A673 (cell line): Measurements from ENCODE around the gene ALPK3. TPM values are rescaled to one million over a fixed set of nuclear protein-coding genes. Genes with fewer than 3 reads are reported as not detected.

Source experiments
- BruUV-seq: library from RNA; stranded (reverse); fragments of 400-500 nt; replicated peaks from 2 replicates; lab custom pipeline; 2021; lab: Mats Ljungman, UMichigan
- CTCF ChIA-PET: fragments of 300-600 bp; sonication (Branson Sonifier 250); formaldehyde crosslinking; loops from one replicate; lab custom pipeline; 2022; ENCODE audit warnings: antibody characterized with exemption; lab: Charles Lee
- POLR2A ChIA-PET: fragments of 300-600 bp; sonication (Branson Sonifier 250); formaldehyde crosslinking; loops from one replicate; lab custom pipeline; 2022; ENCODE audit warnings: antibody characterized with exemption; ENCODE audit not compliant: low non-redundant PET; lab: Charles Lee
- DNase-seq: peaks from one replicate; pipeline ENCODE4 v3.0.0-alpha.2; 2015; ENCODE audit warnings: low spot score
- H3K27ac ChIP-seq: fragments of 200-600 bp; sonication (generic); 2 replicates; pipeline ENCODE4 v1.5.1; 2016; ENCODE audit warnings: mixed run types, low read depth, mild to moderate bottlenecking, mixed read lengths, antibody characterized with exemption, low read length; ENCODE audit not compliant: poor library complexity, severe bottlenecking
- H3K27me3 ChIP-seq: fragments of 200-600 bp; sonication (generic); replicated peaks from 2 replicates; pipeline ENCODE4 v1.6.1; 2017; ENCODE audit warnings: mixed run types, low read depth, mild to moderate bottlenecking, mixed read lengths, antibody characterized with exemption, low read length; ENCODE audit not compliant: insufficient read depth, poor library complexity
- H3K36me3 ChIP-seq: fragments of 200-600 bp; sonication (generic); 2 replicates; pipeline ENCODE4 v1.6.1; 2016; ENCODE audit warnings: mixed run types, mild to moderate bottlenecking, mixed read lengths, antibody characterized with exemption, low read length; ENCODE audit not compliant: insufficient read depth, poor library complexity, severe bottlenecking
- H3K4me1 ChIP-seq: fragments of 200-600 bp; sonication (generic); 2 replicates; pipeline ENCODE4 v1.6.1; 2017; ENCODE audit warnings: mixed run types, mild to moderate bottlenecking, mixed read lengths, antibody characterized with exemption, low read length; ENCODE audit not compliant: insufficient read depth, poor library complexity, severe bottlenecking
- H3K4me3 ChIP-seq: fragments of 200-600 bp; sonication (generic); 2 replicates; pipeline ENCODE4 v1.5.1; 2016; ENCODE audit warnings: low read depth, mixed run types, mild to moderate bottlenecking, mixed read lengths, low read length; ENCODE audit not compliant: poor library complexity, severe bottlenecking
- H3K9me3 ChIP-seq: fragments of 200-600 bp; sonication (generic); 2 replicates; pipeline ENCODE4 v1.6.1; 2016; ENCODE audit warnings: mixed run types, low read depth, mild to moderate bottlenecking, mixed read lengths, antibody characterized with exemption, low read length; ENCODE audit not compliant: poor library complexity, severe bottlenecking
- EZH2 ChIP-seq: fragments of 200-600 bp; sonication (generic); IDR thresholded peaks from 2 replicates; pipeline ENCODE4 v1.6.1; 2017; ENCODE audit warnings: borderline replicate concordance, low read depth, mild to moderate bottlenecking, mixed read lengths, antibody characterized with exemption, low read length; ENCODE audit not compliant: poor library complexity, severe bottlenecking
- intact Hi-C: fragments of 100-400 bp; cut with micrococcal nuclease; formaldehyde crosslinking; loops from one replicate; pipeline ENCODE4 v1.10.0; 2022; ENCODE audit not compliant: unreplicated experiment
- total RNA-seq: library from RNA; stranded (reverse); gene quantifications from 2 replicates; pipeline ENCODE4 v1.2.3, GENCODE V29; 2021
- TF ChIP-seq, protein P1 (sequence below): fragments of 300-800, 200-600 bp; sonication (generic); conservative IDR thresholded peaks from 2 replicates; pipeline ENCODE4 v1.5.1; 2017; ENCODE audit warnings: low read depth, mild to moderate bottlenecking, antibody characterized with exemption, low read length, moderate library complexity, mixed read lengths

ALPK3 gene
- total RNA-seq, 1 experiment from 2014 or later = 0.67 TPM

DNA sequence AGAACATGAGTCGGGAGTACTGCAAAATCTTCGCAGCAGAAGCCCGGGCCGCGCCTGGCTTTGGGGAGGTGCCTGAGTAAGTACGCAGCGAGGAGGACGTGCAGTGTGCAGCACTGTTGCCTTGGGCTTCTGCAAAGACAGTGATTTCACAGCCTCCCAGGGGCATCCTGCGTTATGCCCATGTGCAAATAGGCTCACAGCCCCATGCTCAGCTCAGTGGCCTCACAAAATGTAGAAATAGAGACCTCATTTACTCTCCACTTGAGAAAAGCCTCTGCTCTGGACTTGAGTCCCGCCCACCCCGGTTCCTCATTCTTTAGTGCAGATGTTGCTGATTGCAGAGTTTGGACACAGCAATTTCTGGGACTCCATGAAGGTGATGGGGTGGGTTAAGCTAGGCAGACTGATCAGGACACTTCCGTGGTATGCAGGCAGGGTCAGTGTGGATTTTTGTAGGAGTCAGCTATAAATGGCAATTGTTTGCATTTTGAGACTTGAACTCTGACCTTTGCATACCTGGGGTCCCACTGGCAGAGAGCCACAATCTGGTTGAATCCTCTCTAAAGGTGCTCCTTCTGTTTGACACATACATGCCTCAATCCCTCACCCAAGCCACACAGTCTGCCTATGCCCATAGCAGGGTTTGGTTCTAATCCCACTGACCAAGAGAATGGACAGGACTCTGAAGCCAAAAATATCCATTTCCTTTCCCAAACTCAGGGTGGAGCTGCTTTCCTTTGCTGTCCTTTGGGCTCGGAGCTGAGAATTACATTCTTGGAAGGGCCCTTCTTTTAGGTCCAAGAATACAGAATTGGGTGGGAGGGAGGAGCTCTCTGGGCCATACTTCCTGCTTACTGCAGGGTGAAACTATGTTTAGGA lies 46.6 kb downstream of the ALPK3 start:
- Histone ChIP-seq H3K4me3 (no peak overlapping the region), H3K27me3 (no peaks in the 10 kb centered on the region), H3K27ac (no peak overlapping the region), H3K4me1 (no peaks in the 10 kb centered on the region), H3K36me3 (no peaks in the 10 kb centered on the region), H3K9me3 (no peaks in the 10 kb centered on the region)
- ChIA-PET POLR2A (no interaction called here), CTCF (no interaction called here)
- intact Hi-C loops = no loop called here
- no TSS peak for BruUV-seq
- TF ChIP-seq, protein P1, sequence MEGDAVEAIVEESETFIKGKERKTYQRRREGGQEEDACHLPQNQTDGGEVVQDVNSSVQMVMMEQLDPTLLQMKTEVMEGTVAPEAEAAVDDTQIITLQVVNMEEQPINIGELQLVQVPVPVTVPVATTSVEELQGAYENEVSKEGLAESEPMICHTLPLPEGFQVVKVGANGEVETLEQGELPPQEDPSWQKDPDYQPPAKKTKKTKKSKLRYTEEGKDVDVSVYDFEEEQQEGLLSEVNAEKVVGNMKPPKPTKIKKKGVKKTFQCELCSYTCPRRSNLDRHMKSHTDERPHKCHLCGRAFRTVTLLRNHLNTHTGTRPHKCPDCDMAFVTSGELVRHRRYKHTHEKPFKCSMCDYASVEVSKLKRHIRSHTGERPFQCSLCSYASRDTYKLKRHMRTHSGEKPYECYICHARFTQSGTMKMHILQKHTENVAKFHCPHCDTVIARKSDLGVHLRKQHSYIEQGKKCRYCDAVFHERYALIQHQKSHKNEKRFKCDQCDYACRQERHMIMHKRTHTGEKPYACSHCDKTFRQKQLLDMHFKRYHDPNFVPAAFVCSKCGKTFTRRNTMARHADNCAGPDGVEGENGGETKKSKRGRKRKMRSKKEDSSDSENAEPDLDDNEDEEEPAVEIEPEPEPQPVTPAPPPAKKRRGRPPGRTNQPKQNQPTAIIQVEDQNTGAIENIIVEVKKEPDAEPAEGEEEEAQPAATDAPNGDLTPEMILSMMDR = no peak
- TF ChIP-seq EZH2 = no peak
- no peak for DNase-seq

DNA sequence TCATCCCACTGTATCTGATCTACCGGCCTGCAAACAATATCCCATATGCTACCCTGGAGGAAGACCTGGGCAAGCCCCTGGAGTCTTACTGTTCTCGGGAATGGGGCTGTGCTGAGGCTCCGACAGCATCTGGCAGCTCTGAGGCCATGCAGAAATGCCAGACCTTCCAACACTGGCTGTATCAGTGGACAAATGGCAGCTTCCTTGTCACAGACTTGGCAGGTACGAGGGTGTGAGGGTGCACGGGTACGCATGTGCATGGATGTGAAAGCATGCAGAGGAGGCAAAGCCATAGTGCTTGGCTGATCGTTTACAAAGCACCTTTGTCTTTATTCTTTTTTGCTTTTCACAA lies 47.3 kb downstream of the ALPK3 start:
- Histone ChIP-seq H3K27ac (no peak overlapping the region), H3K9me3 (no peaks in the 10 kb centered on the region), H3K4me1 (no peaks in the 10 kb centered on the region), H3K36me3 (no peaks in the 10 kb centered on the region), H3K27me3 (no peaks in the 10 kb centered on the region), H3K4me3 (no peak overlapping the region)
- intact Hi-C loops = no loop called here
- DNase-seq = no peak
- BruUV-seq = no TSS peak
- TF ChIP-seq EZH2 = no peak
- TF ChIP-seq, protein P1 = no peak
- ChIA-PET POLR2A (no interaction called here), CTCF (no interaction called here)

DNA sequence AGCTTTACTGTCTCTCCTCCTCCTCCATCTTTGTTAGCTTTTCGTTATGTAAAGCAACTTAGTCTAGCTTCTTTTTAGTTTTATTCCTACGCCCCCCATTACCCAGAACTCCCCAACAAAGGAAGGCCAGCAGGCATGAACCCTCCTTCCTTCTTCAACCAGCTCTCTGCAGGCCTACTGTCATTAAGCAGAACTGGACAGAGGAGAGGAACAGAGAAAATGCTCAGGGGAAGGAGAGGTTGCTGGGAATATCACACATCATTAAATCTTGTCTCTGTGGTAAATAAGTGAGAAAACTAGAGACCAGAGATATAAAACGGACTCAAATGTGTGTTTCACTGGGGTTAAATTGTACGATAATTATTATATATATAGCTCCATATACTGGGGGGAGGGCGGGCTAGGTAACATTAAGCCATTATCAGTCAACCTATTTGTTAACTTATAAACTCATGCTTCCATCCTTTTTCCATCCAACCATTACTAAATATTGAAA lies 48.0 kb downstream of the ALPK3 start:
- intact Hi-C loops = no loop called here
- ChIA-PET CTCF (no interaction called here), POLR2A (interaction anchor here (0.7 kb wide), 1 partner anchor 235 kb away, joined by 3 read pairs; no protein-coding TSS in a partner anchor)
- no TSS peak for BruUV-seq
- Histone ChIP-seq H3K27ac (no peak overlapping the region), H3K27me3 (no peaks in the 10 kb centered on the region), H3K4me3 (no peak overlapping the region), H3K9me3 (no peaks in the 10 kb centered on the region), H3K4me1 (no peaks in the 10 kb centered on the region), H3K36me3 (no peaks in the 10 kb centered on the region)
- no peak for DNase-seq
- TF ChIP-seq, protein P1 = no peak
- TF ChIP-seq EZH2 = no peak
